ENCODE data around the gene INAVA. TPM values are rescaled to one million over a fixed set of nuclear protein-coding genes. Genes with fewer than 3 reads are reported as not detected.

INAVA gene, protein sequence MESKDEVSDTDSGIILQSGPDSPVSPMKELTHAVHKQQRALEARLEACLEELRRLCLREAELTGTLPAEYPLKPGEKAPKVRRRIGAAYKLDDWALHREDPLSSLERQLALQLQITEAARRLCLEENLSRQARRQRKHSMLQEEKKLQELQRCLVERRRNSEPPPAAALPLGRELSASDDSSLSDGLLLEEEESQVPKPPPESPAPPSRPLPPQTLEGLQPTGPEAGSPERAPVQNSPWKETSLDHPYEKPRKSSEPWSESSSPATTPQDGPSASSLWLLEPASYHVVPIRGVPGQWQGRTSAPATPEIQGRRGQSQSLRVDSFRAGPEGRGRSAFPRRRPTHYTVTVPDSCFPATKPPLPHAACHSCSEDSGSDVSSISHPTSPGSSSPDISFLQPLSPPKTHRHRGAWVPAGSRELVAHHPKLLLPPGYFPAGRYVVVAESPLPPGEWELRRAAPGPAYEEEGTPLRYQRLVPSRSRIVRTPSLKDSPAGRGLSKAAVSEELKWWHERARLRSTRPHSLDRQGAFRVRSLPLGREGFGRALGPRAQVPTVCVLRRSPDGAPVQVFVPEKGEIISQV
- 0.81 TPM for polyA plus RNA-seq (2013, experiment 1 of 2; ENCODE audit: insufficient read length)
- 0.74 TPM for polyA plus RNA-seq (2013, experiment 2 of 2; ENCODE audit: insufficient read length)

DNA sequence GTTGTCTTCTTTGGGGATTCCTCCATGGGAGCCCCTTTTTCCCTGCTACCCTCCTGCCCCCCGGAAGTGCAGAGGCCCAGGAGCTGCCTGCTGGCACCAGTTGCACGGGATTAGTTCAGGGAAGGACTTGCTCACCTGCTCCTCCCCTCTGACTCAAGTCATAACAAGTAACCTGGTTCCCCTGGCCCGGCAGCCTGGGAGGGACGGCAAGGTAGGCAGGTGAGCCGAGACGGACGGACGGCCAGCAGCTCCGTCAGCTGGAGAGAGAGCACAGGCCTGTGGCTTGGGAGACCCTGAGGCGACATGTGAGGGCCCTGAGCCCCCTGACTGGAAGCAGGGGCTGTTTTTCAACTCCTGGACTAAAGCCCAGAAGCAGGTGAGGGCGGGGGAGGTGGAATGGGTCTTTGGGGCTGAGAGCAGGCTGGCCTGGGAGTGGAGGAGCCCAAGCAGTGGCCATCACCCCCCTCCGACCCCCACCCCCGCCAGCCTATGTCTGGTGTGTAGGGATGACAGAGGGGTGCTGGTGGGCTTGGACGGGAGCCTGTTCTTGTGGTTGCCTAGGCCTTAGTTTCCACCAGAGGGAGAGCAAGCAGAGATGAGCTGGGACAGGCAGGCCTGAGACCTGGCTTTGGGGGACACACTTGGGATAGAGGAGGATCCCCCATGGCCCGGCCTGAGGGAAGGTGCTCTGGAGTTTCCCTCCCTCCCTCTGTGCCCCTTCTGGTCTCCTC is at the start of gene INAVA:
TSS of gene INAVA (plus strand) at position 189 of the 731 bp plus-strand sequence. CDS start 3,501 bp downstream, outside the sequence.
- no peak for DNase-seq

DNA sequence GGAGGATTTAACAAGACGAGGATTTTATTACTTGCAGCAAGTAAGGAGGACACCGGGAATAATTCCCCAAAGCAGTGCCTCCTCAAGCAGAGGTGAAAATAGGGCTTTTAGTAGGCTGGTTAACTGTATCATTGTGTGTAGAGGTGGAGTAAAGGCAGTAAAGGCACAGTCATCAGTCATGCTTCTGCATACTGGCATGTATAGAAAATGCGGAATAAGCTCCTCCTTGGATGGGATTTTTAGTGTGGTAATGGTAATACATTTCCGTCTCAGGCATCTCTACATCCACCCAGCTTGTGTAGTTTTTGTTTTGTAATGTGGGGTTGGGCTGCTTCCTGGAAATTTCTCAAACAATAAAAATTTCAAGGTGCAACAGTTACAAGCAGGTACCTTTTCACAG is 49.3 kb upstream of the INAVA start:
- DNase-seq, result no peak

GRCh38 chr1:200846398-200846797 is 48.3 kb upstream of the INAVA start:
- DNase-seq, result no peak

DNA sequence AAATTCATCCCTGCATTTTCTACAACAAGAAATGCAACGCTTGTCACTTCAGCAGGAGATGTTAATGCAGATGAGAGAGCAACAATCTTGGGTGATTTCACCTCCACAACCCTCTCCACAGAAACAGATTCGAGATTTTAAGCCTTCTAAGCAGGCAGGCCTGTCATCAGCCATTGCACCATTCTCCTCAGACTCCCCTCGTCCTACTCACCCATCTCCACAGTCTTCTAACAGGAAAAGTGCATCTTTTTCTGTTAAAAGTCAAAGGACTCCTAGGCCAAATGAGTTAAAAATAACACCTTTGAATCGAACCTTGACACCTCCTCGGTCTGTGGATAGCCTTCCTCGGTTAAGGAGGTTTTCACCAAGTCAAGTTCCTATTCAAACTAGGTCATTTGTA is 45.3 kb upstream of the INAVA start:
- DNase-seq, result no peak

- DNase-seq, result no peak
Observed at GRCh38 chr1:200850554-200850953, 44.1 kb upstream of the INAVA start.

GRCh38 chr1:200856716-200857357 is 37.9 kb upstream of the INAVA start:
- peak; percentile 69 for DNase-seq

DNA sequence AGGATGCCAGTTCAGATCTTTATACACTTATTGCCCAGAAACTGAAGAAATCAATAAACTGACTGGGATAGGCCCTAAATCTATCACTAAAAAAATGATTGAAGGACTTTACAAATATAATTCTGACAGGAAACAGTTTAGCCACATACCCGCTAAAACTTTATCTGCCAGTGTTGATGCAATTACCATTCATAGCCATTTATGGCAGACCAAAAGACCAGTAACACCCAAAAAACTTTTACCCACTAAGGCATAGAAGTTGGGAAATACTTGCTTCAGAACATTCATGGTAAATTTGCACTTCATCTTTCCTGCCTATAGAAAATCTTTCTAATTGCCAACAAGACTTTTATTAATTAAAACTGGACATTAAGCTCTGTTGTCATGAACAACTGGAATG is 36.9 kb upstream of the INAVA start:
- DNase-seq, result no peak

DNA sequence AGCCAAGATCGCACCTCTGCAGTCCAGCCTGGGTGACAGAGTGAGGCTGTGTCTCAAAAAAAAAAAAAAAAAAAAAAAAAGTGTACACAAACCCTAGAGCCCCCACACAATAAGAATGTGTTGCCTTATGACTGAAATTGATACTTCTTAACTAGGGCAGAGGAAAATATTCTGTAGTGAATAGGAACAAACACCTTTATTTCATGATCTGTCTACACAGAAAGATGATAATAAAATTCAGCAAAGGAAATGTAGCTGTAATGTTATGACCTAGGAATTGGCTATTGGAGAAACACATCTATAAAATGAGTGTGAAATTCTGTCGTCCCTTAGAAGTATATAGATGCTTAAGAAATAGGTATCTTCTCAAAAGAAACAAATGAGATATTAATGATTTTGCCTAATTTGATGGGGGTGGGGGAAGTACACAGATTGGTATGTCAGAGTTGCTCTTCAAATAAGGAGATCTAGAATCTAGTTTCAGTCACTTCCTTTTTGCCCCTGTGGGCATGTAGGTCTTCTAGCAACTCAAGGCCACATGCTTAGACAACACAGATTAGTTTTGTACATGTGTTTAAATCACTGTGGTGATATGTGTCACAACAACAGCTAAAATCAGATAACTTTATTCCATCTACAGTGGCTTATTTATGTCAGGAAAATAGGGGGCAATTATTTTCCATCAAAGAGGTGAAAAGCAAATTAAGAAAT is 32.6 kb upstream of the INAVA start:
- DNase-seq, result no peak

DNA sequence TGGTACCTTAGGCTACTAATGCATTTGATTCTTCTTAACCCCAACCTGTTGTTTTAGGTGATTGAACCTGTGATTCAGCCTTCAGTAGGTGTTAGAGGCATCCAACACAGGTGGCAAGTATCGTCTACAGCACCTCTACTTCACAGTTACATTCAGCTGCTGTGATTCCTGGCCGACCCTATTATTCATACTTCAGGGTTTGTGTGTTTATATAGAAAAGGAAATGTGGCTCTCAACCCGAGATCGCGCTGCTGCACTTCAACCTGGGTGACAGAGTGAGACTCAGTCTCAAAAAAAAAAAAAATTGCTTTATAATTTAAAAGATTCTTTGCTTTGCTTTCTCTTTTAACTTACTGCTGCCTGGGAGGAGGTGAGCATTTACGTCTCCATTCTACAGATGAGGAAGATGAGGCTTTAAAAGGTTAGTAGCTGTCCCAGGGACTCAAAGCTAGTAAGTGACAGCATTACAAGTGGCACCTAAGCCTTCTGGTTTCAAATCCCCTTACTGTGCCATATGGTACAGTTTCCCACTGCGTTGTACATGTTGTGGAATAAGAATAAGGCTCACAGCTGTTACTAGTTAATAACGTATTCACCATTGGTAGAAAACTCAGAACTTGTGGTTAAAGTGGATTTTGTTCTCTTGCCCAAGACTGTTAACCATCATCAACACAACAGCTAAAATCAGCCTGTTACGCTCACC is 31.8 kb upstream of the INAVA start:
- DNase-seq, result no peak

DNA sequence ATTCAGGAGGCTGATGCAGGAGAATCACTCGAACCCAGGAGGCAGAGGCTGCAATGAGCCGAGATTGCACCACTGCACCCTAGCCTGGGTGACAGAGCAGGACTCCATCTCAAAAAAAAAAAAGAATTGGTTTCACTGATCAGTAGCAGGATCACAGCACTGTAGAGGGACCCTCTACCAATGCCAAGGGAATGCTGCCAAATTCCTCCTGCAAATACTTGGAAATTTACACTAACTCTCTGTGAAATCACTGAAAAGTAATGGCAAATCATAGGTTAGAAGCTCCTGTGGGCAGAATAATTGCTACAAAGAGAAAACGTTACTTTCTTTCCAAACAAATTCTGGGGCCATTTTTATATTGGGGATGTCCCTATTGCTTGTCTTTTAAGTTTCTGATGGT is 28.6 kb upstream of the INAVA start:
- peak; percentile 11 for DNase-seq

- DNase-seq, result no peak
Observed at GRCh38 chr1:200866521-200866920, 28.2 kb upstream of the INAVA start.

GRCh38 chr1:200867018-200867811 is 27.5 kb upstream of the INAVA start:
- DNase-seq, result no peak

DNA sequence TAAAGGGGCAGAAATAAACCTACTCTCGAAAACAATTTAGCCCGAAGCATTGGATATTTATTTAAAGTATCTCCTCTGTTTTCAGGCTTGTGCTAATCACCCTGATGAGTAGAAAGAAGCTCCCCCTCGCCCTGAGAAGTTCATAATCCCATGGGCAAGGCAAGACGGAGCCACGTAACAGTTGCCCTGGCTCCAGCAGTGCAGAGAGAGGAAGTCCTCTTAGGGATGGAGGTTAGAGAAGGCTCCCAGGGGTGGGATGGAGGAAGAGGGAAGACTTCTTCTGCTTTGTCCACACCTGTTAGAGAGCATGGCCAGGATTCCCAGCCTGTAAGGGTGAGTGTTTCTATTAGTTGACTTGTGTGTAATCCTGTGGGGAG is 25.3 kb upstream of the INAVA start:
- no peak for DNase-seq

DNA sequence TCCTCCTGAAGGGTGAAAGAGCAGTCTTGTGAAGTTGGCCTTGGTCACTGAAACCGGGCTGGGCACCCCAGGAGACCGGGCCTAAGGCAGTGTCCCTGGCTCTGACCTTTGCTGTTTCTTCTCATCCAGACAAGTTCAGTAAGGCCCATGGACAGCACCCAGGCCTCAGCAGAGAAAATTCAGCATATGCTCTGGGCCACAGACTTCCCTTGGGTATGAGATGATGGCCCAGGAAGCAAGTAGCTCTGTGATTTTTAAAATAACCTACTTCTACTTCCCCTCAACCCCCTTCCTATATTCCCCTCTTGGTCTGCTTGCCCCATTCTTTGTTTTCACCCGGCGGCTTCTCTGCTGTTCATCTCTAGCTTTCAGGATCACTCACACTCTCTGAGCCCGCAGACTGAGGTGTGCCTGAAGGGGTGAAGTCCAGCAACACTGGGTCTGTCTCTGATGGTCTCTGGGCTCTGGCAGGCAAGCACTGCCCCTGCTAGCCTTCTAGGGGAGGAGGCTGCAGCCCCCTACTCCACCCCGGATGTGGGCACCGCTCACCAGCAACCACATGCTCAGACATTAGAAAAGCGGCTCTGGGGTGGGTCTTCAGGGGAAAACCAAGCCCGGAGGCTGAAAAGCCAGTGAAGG is 24.8 kb upstream of the INAVA start:
- DNase-seq, result no peak

DNA sequence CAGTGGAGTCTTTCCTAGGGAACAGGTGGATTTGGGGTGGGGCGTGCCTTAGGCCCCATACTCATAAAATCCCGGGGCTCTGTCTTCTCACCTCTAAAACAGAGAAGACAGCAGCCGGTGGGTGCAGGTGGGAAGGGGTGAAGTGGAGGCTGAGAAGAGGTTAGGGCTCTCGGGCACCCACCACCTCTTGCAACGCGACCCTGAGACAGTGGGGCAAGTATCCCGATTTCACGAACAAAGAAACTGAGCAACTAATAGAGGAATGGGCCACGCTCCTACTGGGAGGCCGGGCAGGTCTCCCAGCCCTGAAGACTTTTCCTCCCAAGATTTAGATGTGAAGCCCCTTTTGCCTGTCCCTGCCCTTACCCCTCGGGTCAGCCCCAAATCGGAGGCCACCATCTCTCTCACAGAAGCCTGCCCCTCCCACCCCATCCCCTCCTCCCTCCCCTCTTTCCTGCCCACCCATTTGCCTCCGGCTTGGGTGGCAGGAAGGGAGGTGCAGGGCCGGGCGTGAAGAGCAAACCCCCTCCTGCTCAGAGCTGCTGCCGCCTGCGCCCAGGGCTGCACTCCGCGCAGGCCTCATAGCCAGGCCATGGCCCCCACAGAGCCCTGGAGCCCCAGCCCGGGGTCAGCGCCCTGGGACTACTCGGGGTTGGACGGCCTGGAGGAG is 22.1 kb upstream of the INAVA start, which contains the start of gene GPR25:
TSS of gene GPR25 (plus strand) at position 536 of the 670 bp plus-strand sequence. CDS start at position 593, 57 bp downstream.
- DNase-seq, result no peak

DNA sequence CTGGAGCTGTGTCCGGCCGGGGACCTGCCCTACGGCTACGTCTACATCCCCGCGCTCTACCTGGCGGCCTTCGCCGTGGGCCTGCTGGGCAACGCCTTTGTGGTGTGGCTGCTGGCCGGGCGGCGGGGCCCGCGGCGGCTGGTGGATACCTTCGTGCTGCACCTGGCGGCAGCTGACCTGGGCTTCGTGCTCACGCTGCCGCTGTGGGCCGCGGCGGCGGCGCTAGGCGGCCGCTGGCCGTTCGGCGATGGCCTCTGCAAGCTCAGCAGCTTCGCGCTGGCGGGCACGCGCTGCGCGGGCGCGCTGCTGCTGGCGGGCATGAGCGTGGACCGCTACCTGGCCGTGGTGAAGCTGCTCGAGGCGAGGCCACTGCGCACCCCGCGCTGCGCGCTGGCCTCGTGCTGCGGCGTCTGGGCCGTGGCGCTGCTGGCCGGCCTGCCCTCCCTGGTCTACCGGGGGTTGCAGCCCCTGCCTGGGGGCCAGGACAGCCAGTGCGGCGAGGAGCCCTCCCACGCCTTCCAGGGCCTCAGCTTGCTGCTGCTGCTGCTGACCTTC is 21.5 kb upstream of the INAVA start:
- no peak for DNase-seq

GRCh38 chr1:200873671-200874397 is 20.9 kb upstream of the INAVA start:
- DNase-seq, result no peak

- no peak for DNase-seq
Observed at GRCh38 chr1:200874694-200875093, 20.0 kb upstream of the INAVA start.
